OCI-LY7 (cell line): Measurements from ENCODE around the gene AGBL4. TPM values are rescaled to one million over a fixed set of nuclear protein-coding genes. Genes with fewer than 3 reads are reported as not detected.

Source experiments
- BruUV-seq: library from RNA; stranded (reverse); fragments of 400-500 nt; replicated peaks from 2 replicates; lab custom pipeline; 2021; lab: Mats Ljungman, UMichigan
- CTCF ChIA-PET: fragments of 300-600 bp; sonication (Branson Sonifier 250); formaldehyde crosslinking; loops from one replicate; lab custom pipeline; 2022; ENCODE audit warnings: antibody characterized with exemption; ENCODE audit not compliant: unreplicated experiment; lab: Charles Lee
- POLR2A ChIA-PET: fragments of 300-600 bp; sonication (Branson Sonifier 250); formaldehyde crosslinking; loops from one replicate; lab custom pipeline; 2022; ENCODE audit warnings: antibody characterized with exemption; lab: Charles Lee
- DNase-seq: peaks from one replicate; pipeline ENCODE4 v3.0.0-alpha.2; 2015; ENCODE audit warnings: low spot score
- H2AFZ ChIP-seq: fragments of 200-600 bp; sonication (generic), shearing (Covaris generic); 2 replicates; pipeline ENCODE4 v1.6.1; 2014; ENCODE audit warnings: mild to moderate bottlenecking, antibody characterized with exemption, low read length, moderate library complexity
- H3K27ac ChIP-seq: fragments of 200-600 bp; sonication (generic); 2 replicates; pipeline ENCODE4 v1.5.1; 2014; ENCODE audit warnings: mixed run types, low read depth, mild to moderate bottlenecking, moderate library complexity, low read length, inconsistent platforms; ENCODE audit not compliant: poor library complexity, severe bottlenecking
- H3K36me3 ChIP-seq: fragments of 200-600 bp; sonication (generic); 2 replicates; pipeline ENCODE4 v1.6.1; 2014; ENCODE audit warnings: mild to moderate bottlenecking, antibody characterized with exemption, low read length, moderate library complexity, mixed read lengths; ENCODE audit not compliant: insufficient read depth
- H3K4me1 ChIP-seq: fragments of 200-600 bp; sonication (generic); 2 replicates; pipeline ENCODE4 v1.5.1; 2014; ENCODE audit warnings: mild to moderate bottlenecking, low read length; ENCODE audit not compliant: insufficient read depth, poor library complexity, severe bottlenecking
- H3K4me2 ChIP-seq: fragments of 200-600 bp; sonication (generic); 2 replicates; pipeline ENCODE4 v1.6.1; 2014; ENCODE audit warnings: mild to moderate bottlenecking, low read length
- H3K4me3 ChIP-seq: fragments of 200-600 bp; sonication (generic); 2 replicates; pipeline ENCODE4 v1.5.1; 2014; ENCODE audit warnings: mild to moderate bottlenecking, low read depth, low read length; ENCODE audit not compliant: poor library complexity, severe bottlenecking
- H3K79me2 ChIP-seq: fragments of 200-600 bp; sonication (generic); 2 replicates; pipeline ENCODE4 v1.6.1; 2016; ENCODE audit warnings: low read depth, mild to moderate bottlenecking, low read length, moderate library complexity, mixed read lengths; ENCODE audit not compliant: insufficient read depth
- H3K9me2 ChIP-seq: fragments of 200-600 bp; sonication (generic); 2 replicates; pipeline ENCODE4 v1.6.1; 2016; ENCODE audit warnings: mild to moderate bottlenecking, low read length, mixed read lengths; ENCODE audit not compliant: insufficient read depth
- H3K9me3 ChIP-seq: fragments of 200-600 bp; sonication (generic); 2 replicates; pipeline ENCODE4 v1.6.1; 2014; ENCODE audit warnings: mild to moderate bottlenecking, mixed run types, low read length, mixed read lengths
- H4K20me1 ChIP-seq: fragments of 200-600 bp; sonication (generic); 2 replicates; pipeline ENCODE4 v1.6.1; 2014; ENCODE audit warnings: mild to moderate bottlenecking, antibody characterized with exemption, low read length, moderate library complexity, mixed read lengths; ENCODE audit not compliant: insufficient read depth
- CTCF ChIP-seq: fragments of 200-600 bp; sonication (generic); conservative IDR thresholded peaks from 2 replicates; pipeline ENCODE4 v1.5.1; 2014; ENCODE audit warnings: mild to moderate bottlenecking, antibody characterized with exemption, low read length, moderate library complexity, mixed read lengths
- EZH2phosphoT487 ChIP-seq: fragments of 200-600 bp; sonication (generic); IDR thresholded peaks from 2 replicates; pipeline ENCODE4 v1.6.1; 2018; ENCODE audit warnings: low read depth, borderline replicate concordance, mild to moderate bottlenecking, mixed run types, antibody characterized with exemption, low read length, moderate library complexity, mixed read lengths
- intact Hi-C: fragments of 100-400 bp; cut with micrococcal nuclease; formaldehyde crosslinking; loops from one replicate; pipeline ENCODE4 v1.10.0; 2022; ENCODE audit not compliant: unreplicated experiment
- total RNA-seq, 2 experiments: library from RNA; depleted of rRNA in 1 of 2; stranded (reverse); fragments of >200 nt in 1 of 2; shearing (Covaris generic) in 1 of 2; gene quantifications; 2 replicates each; pipeline ENCODE4 v1.2.3, GENCODE V29; 2014 to 2022

Gene AGBL4
- total RNA-seq, 2 experiments from 2014 or later: not detected

- Histone ChIP-seq H4K20me1 (no peaks in the 10 kb centered on the region), H3K36me3 (no peaks in the 10 kb centered on the region), H3K4me3 (no peak overlapping the region), H2AFZ (no peak overlapping the region), H3K4me2 (no peak overlapping the region), H3K9me3 (no peaks in the 10 kb centered on the region), H3K9me2 (no peaks in the 10 kb centered on the region), H3K27ac (no peak overlapping the region), H3K4me1 (no peaks in the 10 kb centered on the region), H3K79me2 (no peaks in the 10 kb centered on the region)
- CTCF ChIA-PET: no interaction called here
- POLR2A ChIA-PET: interaction anchor here (1.4 kb wide), 1 partner anchor 17 kb away, joined by 3 read pairs; no protein-coding TSS in a partner anchor
- intact Hi-C loops: no loop called here
- DNase-seq: no peak
- BruUV-seq: no TSS peak
- no peak for TF ChIP-seq CTCF
- TF ChIP-seq EZH2phosphoT487: no peak
Observed at GRCh38 chr1:48924099-48924498, 1099.7 kb downstream of the AGBL4 start.

DNA sequence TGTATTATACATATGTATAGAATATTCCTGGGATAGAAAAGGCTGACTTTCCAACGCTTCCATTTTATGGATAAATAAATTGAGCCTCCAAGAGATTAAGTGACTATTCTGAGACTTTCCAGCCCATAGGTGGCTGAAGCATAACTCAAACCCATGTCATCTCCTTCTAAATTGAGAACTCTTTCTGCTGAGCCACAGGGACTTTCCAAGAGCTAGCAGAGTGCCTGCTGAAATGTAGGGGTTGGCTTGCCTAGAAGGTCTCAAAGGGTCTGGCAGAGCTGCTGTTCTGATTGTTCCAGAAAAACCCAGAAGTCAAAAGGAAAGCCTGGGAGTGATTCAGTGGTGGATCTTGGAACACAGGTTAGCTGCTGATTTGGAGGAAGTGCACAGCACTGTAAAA lies 1100.6 kb downstream of the AGBL4 start:
- TF ChIP-seq EZH2phosphoT487 (no peak), CTCF (no peak)
- H3K4me3 ChIP-seq: no peak overlapping the region
- H3K4me1 ChIP-seq: no peaks in the 10 kb centered on the region
- no peaks in the 10 kb centered on the region for H3K36me3 ChIP-seq
- H3K9me3 ChIP-seq: no peaks in the 10 kb centered on the region
- ChIA-PET POLR2A (no interaction called here), CTCF (no interaction called here)
- H4K20me1 ChIP-seq: no peaks in the 10 kb centered on the region
- no peaks in the 10 kb centered on the region for H3K9me2 ChIP-seq
- no peak overlapping the region for H2AFZ ChIP-seq
- H3K4me2 ChIP-seq: no peak overlapping the region
- no TSS peak for BruUV-seq
- intact Hi-C loops: no loop called here
- H3K79me2 ChIP-seq: no peaks in the 10 kb centered on the region
- H3K27ac ChIP-seq: no peak overlapping the region
- no peak for DNase-seq

DNA sequence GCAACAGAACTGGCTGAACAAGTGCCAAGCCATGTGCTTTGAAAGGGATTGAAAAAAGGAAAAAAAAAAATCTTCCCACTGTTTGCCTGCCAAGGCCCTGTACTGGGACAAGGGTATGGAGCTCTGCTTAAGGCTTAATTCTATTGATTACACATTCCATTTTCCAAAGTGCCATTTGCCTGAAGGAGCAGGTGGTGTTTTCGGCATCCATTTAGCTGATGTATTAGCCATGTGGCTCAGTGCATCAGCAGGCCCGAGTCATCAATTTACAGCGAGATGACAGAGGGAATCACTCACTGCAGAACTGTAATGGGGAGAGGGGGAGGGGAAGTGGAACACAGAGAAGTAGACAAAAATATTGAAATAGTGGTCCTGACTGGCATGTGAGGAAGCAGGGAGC lies 1102.9 kb downstream of the AGBL4 start:
- H3K4me1 ChIP-seq: no peaks in the 10 kb centered on the region
- intact Hi-C loops: no loop called here
- no peak for DNase-seq
- POLR2A ChIA-PET: no interaction called here
- H3K9me3 ChIP-seq: no peaks in the 10 kb centered on the region
- no peaks in the 10 kb centered on the region for H3K79me2 ChIP-seq
- H2AFZ ChIP-seq: no peak overlapping the region
- no peak overlapping the region for H3K27ac ChIP-seq
- no TSS peak for BruUV-seq
- no peaks in the 10 kb centered on the region for H3K36me3 ChIP-seq
- no peak overlapping the region for H3K4me3 ChIP-seq
- no peak for TF ChIP-seq EZH2phosphoT487
- no peak for TF ChIP-seq CTCF
- H3K9me2 ChIP-seq: no peaks in the 10 kb centered on the region
- CTCF ChIA-PET: no interaction called here
- no peak overlapping the region for H3K4me2 ChIP-seq
- H4K20me1 ChIP-seq: no peaks in the 10 kb centered on the region
